OCI-LY1 (cell line): ENCODE measurements around the gene MRGPRE.

Source experiments
- H2AFZ ChIP-seq: fragments of 200-600 bp; sonication (generic), shearing (Covaris generic); 2 replicates; pipeline ENCODE4 v1.6.0; 2014; ENCODE audit warnings: antibody characterized with exemption, mild to moderate bottlenecking, low read length
- H3F3A ChIP-seq: fragments of 200-600 bp; sonication (generic), shearing (Covaris generic); 2 replicates; pipeline ENCODE4 v1.6.0; 2014; ENCODE audit warnings: mild to moderate bottlenecking, antibody characterized with exemption, low read length, moderate library complexity; ENCODE audit not compliant: insufficient read depth
- H3K27ac ChIP-seq: fragments of 200-600 bp; sonication (generic); 2 replicates; pipeline ENCODE4 v1.5.1; 2014; ENCODE audit warnings: low read length, mixed run types, mild to moderate bottlenecking, low read depth; ENCODE audit not compliant: poor library complexity, severe bottlenecking
- H3K27me3 ChIP-seq: fragments of 200-600 bp; sonication (generic); 2 replicates; pipeline ENCODE4 v1.6.0; 2014; ENCODE audit warnings: antibody characterized with exemption, mild to moderate bottlenecking, low read length, moderate library complexity; ENCODE audit not compliant: insufficient read depth
- H3K36me3 ChIP-seq: fragments of 200-600 bp; sonication (generic); 2 replicates; pipeline ENCODE4 v1.6.1; 2014; ENCODE audit warnings: mild to moderate bottlenecking, antibody characterized with exemption, low read length, moderate library complexity, mixed read lengths; ENCODE audit not compliant: insufficient read depth
- H3K4me1 ChIP-seq: fragments of 200-600 bp; sonication (generic); 2 replicates; pipeline ENCODE4 v1.5.1; 2014; ENCODE audit warnings: mild to moderate bottlenecking, low read length, moderate library complexity; ENCODE audit not compliant: insufficient read depth, severe bottlenecking
- H3K4me2 ChIP-seq: fragments of 200-600 bp; sonication (generic), shearing (Covaris generic); 2 replicates; pipeline ENCODE4 v1.6.1; 2014; ENCODE audit warnings: low read length
- H3K4me3 ChIP-seq: fragments of 200-600 bp; sonication (generic); 2 replicates; pipeline ENCODE4 v1.5.1; 2014; ENCODE audit warnings: low read length, low read depth, mild to moderate bottlenecking, mixed read lengths; ENCODE audit not compliant: poor library complexity, severe bottlenecking
- H3K79me2 ChIP-seq: fragments of 200-600 bp; shearing (Covaris generic); 2 replicates; pipeline ENCODE4 v1.6.1; 2016; ENCODE audit warnings: mixed run types, low read length, mixed read lengths; ENCODE audit not compliant: insufficient read depth
- H3K9ac ChIP-seq: fragments of 200-600 bp; sonication (generic), shearing (Covaris generic); 2 replicates; pipeline ENCODE4 v1.6.1; 2014; ENCODE audit warnings: mild to moderate bottlenecking, low read length, mixed read lengths
- H3K9me2 ChIP-seq: fragments of 200-600 bp; sonication (generic), shearing (Covaris generic); 2 replicates; pipeline ENCODE4 v1.6.1; 2014; ENCODE audit warnings: low read depth, mild to moderate bottlenecking, low read length, mixed read lengths
- H3K9me3 ChIP-seq: fragments of 200-600 bp; shearing (Covaris generic); 2 replicates; pipeline ENCODE4 v1.6.1; 2014; ENCODE audit warnings: low read length, mixed read lengths
- H4K20me1 ChIP-seq: fragments of 200-600 bp; sonication (generic), shearing (Covaris generic); 2 replicates; pipeline ENCODE4 v1.6.0; 2016; ENCODE audit warnings: mild to moderate bottlenecking, low read length; ENCODE audit not compliant: insufficient read depth
- CTCF ChIP-seq: fragments of 200-600 bp; sonication (generic), shearing (Covaris generic); IDR thresholded peaks from 2 replicates; pipeline ENCODE4 v1.5.1; 2017; ENCODE audit warnings: mild to moderate bottlenecking, antibody characterized with exemption, low read length, moderate library complexity, mixed read lengths
- EZH2 ChIP-seq: fragments of 200-600 bp; sonication (generic), shearing (Covaris generic); IDR thresholded peaks from 2 replicates; pipeline ENCODE4 v1.8.0; 2017; ENCODE audit warnings: borderline replicate concordance, mixed run types, mild to moderate bottlenecking, antibody characterized with exemption, low read length, moderate library complexity, mixed read lengths

Gene MRGPRE

GRCh38 chr11:3189886-3190583, 42.2 kb downstream of the MRGPRE start:
- no peaks in the 10 kb centered on the region for H4K20me1 ChIP-seq
- TF ChIP-seq EZH2 (no peak), CTCF (no peak)

GRCh38 chr11:3189196-3189843, 42.9 kb downstream of the MRGPRE start:
- Histone ChIP-seq H3K36me3 (no peaks in the 10 kb centered on the region), H3F3A (no peaks in the 10 kb centered on the region), H3K9me3 (no peaks in the 10 kb centered on the region), H3K4me1 (no peaks in the 10 kb centered on the region), H2AFZ (no peak overlapping the region), H4K20me1 (no peaks in the 10 kb centered on the region), H3K27ac (no peak overlapping the region), H3K79me2 (no peaks in the 10 kb centered on the region), H3K9me2 (no peaks in the 10 kb centered on the region), H3K9ac (no peak overlapping the region), H3K4me3 (no peak overlapping the region), H3K4me2 (no peak overlapping the region), H3K27me3 (no peaks in the 10 kb centered on the region)
- TF ChIP-seq CTCF (no peak), EZH2 (no peak)

More at GRCh38 chr11:3189886-3190583, 42.2 kb downstream of the MRGPRE start:
- Histone ChIP-seq H3K4me1 (no peaks in the 10 kb centered on the region), H3K27ac (no peak overlapping the region), H3K79me2 (no peaks in the 10 kb centered on the region), H3K9me3 (no peaks in the 10 kb centered on the region), H3K9me2 (no peaks in the 10 kb centered on the region), H3K27me3 (no peaks in the 10 kb centered on the region), H3K36me3 (no peaks in the 10 kb centered on the region), H2AFZ (no peak overlapping the region), H3K4me3 (no peak overlapping the region), H3K9ac (no peak overlapping the region), H3K4me2 (no peak overlapping the region), H3F3A (no peaks in the 10 kb centered on the region)

GRCh38 chr11:3188496-3189195, 43.6 kb downstream of the MRGPRE start:
- H3K9ac ChIP-seq, result no peak overlapping the region
- H3K36me3 ChIP-seq, result no peaks in the 10 kb centered on the region
- H3K4me3 ChIP-seq, result no peak overlapping the region
- no peak overlapping the region for H3K27ac ChIP-seq
- H3K4me1 ChIP-seq, result no peaks in the 10 kb centered on the region
- H3K27me3 ChIP-seq, result no peaks in the 10 kb centered on the region
- H3K79me2 ChIP-seq, result no peaks in the 10 kb centered on the region
- H2AFZ ChIP-seq, result no peak overlapping the region
- no peak for TF ChIP-seq CTCF
- no peak for TF ChIP-seq EZH2
- H3F3A ChIP-seq, result no peaks in the 10 kb centered on the region
- H3K4me2 ChIP-seq, result no peak overlapping the region
- H4K20me1 ChIP-seq, result no peaks in the 10 kb centered on the region
- no peaks in the 10 kb centered on the region for H3K9me2 ChIP-seq
- no peaks in the 10 kb centered on the region for H3K9me3 ChIP-seq
